Activated CD8-positive, alpha-beta T cell treated with anti-CD3 and anti-CD28 coated beads for 36 hours (primary cell): ENCODE measurements around the gene HMGN4. TPM values are rescaled to one million over a fixed set of nuclear protein-coding genes. Genes with fewer than 3 reads are reported as not detected.

Source experiments
- ATAC-seq: fragments of 200-7000 bp; cut with Tn5 transposase; one replicate; pipeline ENCODE4 v1.10.0; 2021; ENCODE audit warnings: mild to moderate bottlenecking, moderate library complexity
- CTCF ChIA-PET: fragments of 350-600 bp; sonication (Branson Sonifier 250); formaldehyde crosslinking; loops from one replicate; lab custom pipeline; 2021; ENCODE audit warnings: antibody characterized with exemption; lab: Charles Lee
- POLR2A ChIA-PET: fragments of 350-600 bp; sonication (Branson Sonifier 250); formaldehyde crosslinking; loops from one replicate; lab custom pipeline; 2021; ENCODE audit warnings: antibody characterized with exemption; lab: Charles Lee
- DNase-seq: peaks from one replicate; pipeline ENCODE4 v3.0.0-alpha.2; 2020
- H3K27ac Mint-ChIP-seq: one replicate; pipeline ENCODE4 v1.8.0; 2021; ENCODE audit warnings: mild to moderate bottlenecking, mixed read lengths
- H3K27me3 Mint-ChIP-seq: one replicate; pipeline ENCODE4 v1.8.0; 2021; ENCODE audit warnings: mixed read lengths
- H3K36me3 Mint-ChIP-seq: one replicate; pipeline ENCODE4 v1.8.0; 2021; ENCODE audit warnings: low read depth, mixed read lengths
- H3K4me1 Mint-ChIP-seq: one replicate; pipeline ENCODE4 v1.8.0; 2021; ENCODE audit warnings: low read depth, mixed read lengths
- H3K4me3 Mint-ChIP-seq: one replicate; pipeline ENCODE4 v1.8.0; 2021; ENCODE audit warnings: mild to moderate bottlenecking, moderate library complexity, mixed read lengths
- H3K9me3 Mint-ChIP-seq: one replicate; pipeline ENCODE4 v1.8.0; 2021; ENCODE audit warnings: mixed read lengths
- intact Hi-C: fragments of 100-400 bp; cut with micrococcal nuclease; formaldehyde crosslinking; loops from one replicate; pipeline ENCODE4 v1.10.0; 2022
- total RNA-seq, 2 experiments: library from RNA; stranded (reverse); gene quantifications; one replicate each; pipeline ENCODE4 v1.2.3, GENCODE V29; 2021
- TF ChIP-seq, protein P1 (sequence below): fragments of 200-600 bp; IDR thresholded peaks from one replicate; pipeline ENCODE4 v1.8.0; 2022; ENCODE audit warnings: antibody characterized with exemption, mild to moderate bottlenecking

The HMGN4 gene
- total RNA-seq, 2 experiments from 2014 or later = 80.2 to 83.3 TPM

DNA sequence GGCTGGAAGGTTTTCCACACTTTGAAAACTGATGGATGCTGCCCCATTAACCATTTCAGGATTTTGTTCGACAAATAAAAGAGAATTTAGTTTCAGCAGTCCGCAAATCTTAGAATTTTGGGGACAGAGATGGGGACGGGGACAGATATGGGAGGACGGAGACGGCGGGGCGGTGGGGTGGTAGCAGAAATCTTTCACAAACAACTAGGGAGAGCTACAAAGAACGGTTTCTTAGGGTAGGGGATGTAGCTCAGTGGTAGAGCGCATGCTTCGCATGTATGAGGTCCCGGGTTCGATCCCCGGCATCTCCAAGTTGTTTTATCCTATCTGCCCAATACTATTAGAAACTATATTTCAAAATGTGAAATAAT lies 15.1 kb downstream of the HMGN4 start:
- no peak overlapping the region for H3K4me3 Mint-ChIP-seq
- H3K36me3 Mint-ChIP-seq = no peaks in the 10 kb centered on the region
- H3K4me1 Mint-ChIP-seq = peaks cover 20% of the 10 kb centered on the region
- ChIA-PET CTCF (interaction anchor here (0.6 to 5.5 kb wide), 8 partner anchors 12 to 224 kb away, joined by 3 to 22 read pairs (median 7); partner anchors contain the start of genes ABT1 and HMGN4), POLR2A (interaction anchor here (0.5 to 3.2 kb wide), 5 partner anchors 16 to 230 kb away, joined by 3 to 14 read pairs (median 4); partner anchors contain the start of gene HMGN4)
- H3K27ac Mint-ChIP-seq = no peak overlapping the region
- H3K9me3 Mint-ChIP-seq = no peaks in the 10 kb centered on the region
- ATAC-seq (peak; percentile 53), DNase-seq (peak; percentile 87)
- TF ChIP-seq, protein P1, sequence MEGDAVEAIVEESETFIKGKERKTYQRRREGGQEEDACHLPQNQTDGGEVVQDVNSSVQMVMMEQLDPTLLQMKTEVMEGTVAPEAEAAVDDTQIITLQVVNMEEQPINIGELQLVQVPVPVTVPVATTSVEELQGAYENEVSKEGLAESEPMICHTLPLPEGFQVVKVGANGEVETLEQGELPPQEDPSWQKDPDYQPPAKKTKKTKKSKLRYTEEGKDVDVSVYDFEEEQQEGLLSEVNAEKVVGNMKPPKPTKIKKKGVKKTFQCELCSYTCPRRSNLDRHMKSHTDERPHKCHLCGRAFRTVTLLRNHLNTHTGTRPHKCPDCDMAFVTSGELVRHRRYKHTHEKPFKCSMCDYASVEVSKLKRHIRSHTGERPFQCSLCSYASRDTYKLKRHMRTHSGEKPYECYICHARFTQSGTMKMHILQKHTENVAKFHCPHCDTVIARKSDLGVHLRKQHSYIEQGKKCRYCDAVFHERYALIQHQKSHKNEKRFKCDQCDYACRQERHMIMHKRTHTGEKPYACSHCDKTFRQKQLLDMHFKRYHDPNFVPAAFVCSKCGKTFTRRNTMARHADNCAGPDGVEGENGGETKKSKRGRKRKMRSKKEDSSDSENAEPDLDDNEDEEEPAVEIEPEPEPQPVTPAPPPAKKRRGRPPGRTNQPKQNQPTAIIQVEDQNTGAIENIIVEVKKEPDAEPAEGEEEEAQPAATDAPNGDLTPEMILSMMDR = no peak
- intact Hi-C loops = loop anchor here (2.0 to 5.0 kb wide), 3 partner anchors 16 to 241 kb away; no protein-coding TSS in a partner anchor
- no peaks in the 10 kb centered on the region for H3K27me3 Mint-ChIP-seq

DNA sequence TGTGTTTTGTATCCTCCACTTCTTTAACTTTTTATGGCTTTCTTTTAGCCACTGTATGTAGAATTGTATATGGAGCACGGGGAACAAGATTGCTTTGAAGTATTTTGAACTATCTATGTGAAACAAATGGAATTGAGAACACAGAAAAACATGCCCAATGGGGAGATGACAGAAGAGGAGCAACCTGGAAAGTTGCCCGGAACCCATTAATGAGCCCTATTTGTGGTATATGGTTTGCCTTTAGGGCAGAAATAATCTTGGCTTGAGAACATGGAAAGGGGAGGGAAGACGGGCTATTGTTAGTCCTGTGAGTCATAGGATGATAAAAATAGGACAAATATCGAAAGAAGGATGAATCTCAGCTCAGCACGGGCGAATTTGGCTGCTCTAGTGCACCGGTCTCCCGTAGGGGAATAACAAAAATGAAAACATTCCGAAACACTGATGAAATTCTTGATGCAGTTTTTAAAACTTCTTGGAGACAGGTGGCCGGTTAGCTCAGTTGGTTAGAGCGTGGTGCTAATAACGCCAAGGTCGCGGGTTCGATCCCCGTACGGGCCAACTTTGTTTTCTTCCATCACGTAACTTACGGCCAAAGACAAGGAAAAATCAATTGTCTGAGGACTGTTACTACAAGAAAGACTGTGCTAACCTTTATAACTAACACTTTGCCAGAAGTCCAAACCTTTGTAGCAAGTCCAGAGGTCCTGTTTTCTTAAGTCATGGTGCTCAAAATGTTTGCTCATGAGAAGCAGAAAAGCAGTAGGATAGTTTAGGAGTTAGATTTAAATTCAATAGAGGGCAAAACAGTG lies 15.7 kb downstream of the HMGN4 start:
- ATAC-seq = peak; percentile 50
- CTCF ChIA-PET = interaction anchor here (0.6 to 5.5 kb wide), 10 partner anchors 12 to 225 kb away, joined by 3 to 22 read pairs (median 7); partner anchors contain the start of genes ABT1 and HMGN4
- Mint-ChIP-seq H3K4me1 (peaks cover 20% of the 10 kb centered on the region), H3K4me3 (no peak overlapping the region), H3K9me3 (no peaks in the 10 kb centered on the region), H3K27me3 (no peaks in the 10 kb centered on the region), H3K36me3 (no peaks in the 10 kb centered on the region), H3K27ac (no peak overlapping the region)
- POLR2A ChIA-PET = interaction anchor here (0.5 to 3.2 kb wide), 6 partner anchors 16 to 231 kb away, joined by 3 to 14 read pairs (median 4); partner anchors contain the start of gene HMGN4
- TF ChIP-seq, protein P1 = no peak
- peak; percentile 92 for DNase-seq
- intact Hi-C loops = loop anchor here (1.0 to 5.0 kb wide), 4 partner anchors 17 to 242 kb away; no protein-coding TSS in a partner anchor

DNA sequence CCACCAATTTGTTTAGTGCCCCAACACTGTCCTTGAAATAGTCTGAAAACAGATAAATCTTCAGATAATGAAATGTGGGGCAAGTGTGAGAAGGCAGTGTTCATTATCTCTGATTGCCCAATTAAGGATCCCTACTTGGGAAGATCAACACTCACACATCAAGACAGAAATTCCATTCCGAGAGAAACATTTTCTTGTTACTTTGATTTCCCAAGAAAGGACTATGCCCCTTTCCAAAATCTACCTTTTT lies 16.2 kb downstream of the HMGN4 start:
- POLR2A ChIA-PET = interaction anchor here (0.7 to 3.2 kb wide), 4 partner anchors 17 to 231 kb away, joined by 3 to 14 read pairs (median 4); partner anchors contain the start of gene HMGN4
- intact Hi-C loops = loop anchor here (1.0 to 5.0 kb wide), 3 partner anchors 18 to 242 kb away; no protein-coding TSS in a partner anchor
- Mint-ChIP-seq H3K4me1 (peaks cover 20% of the 10 kb centered on the region), H3K36me3 (no peaks in the 10 kb centered on the region), H3K27ac (no peak overlapping the region), H3K27me3 (no peaks in the 10 kb centered on the region), H3K4me3 (no peak overlapping the region), H3K9me3 (no peaks in the 10 kb centered on the region)
- DNase-seq (no peak), ATAC-seq (no peak)
- CTCF ChIA-PET = interaction anchor here (1.2 to 5.5 kb wide), 9 partner anchors 13 to 225 kb away, joined by 3 to 22 read pairs (median 7); partner anchors contain the start of genes ABT1 and HMGN4
- TF ChIP-seq, protein P1 = no peak

DNA sequence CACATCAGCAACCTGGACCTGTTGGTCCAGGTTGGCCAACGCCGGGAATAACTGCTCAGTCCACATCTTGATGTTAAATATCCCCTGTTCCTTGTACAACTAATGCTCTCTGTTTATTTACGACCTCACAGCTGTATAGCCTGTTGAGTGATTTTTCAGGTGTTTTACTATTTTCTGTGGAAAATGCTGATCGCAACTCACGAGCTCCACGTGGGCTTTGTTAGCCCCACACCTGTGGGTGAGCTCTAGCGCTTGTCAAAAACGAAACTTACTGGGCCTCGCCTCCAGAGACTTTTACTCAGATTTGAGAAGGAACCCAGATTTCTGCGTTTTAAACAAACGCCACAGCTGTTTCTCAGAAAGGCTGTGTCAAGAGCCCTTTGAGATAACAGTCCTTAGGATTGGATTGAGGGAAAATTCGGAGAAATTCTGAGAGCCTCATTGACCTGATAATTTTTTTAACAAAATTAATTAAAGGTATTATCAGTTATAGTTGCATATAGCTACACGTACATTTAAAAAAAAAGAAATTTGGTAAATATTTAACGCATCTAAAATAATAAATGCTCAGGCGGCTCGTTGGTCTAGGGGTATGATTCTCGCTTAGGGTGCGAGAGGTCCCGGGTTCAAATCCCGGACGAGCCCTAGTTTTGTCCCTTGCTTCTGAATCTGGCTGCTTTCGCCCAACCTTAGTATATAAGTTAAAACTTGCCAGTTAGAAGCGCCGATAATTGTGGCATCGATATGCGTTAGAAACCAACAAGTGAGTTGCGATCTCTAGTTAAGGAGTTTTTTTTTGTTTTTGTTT lies 16.7 kb downstream of the HMGN4 start:
- ChIA-PET POLR2A (interaction anchor here (0.6 to 3.2 kb wide), 4 partner anchors 14 to 269 kb away, joined by 3 to 14 read pairs (median 5); partner anchors contain the start of gene HMGN4), CTCF (interaction anchor here (0.8 to 5.5 kb wide), 7 partner anchors 17 to 226 kb away, joined by 3 to 22 read pairs (median 5); partner anchors contain the start of gene ABT1)
- TF ChIP-seq, protein P1 = no peak
- ATAC-seq (peak; percentile 28), DNase-seq (peak; percentile 80)
- H3K4me3 Mint-ChIP-seq = no peak overlapping the region
- H3K27ac Mint-ChIP-seq = no peak overlapping the region
- H3K27me3 Mint-ChIP-seq = no peaks in the 10 kb centered on the region
- no peaks in the 10 kb centered on the region for H3K36me3 Mint-ChIP-seq
- peaks cover 18% of the 10 kb centered on the region for H3K4me1 Mint-ChIP-seq
- H3K9me3 Mint-ChIP-seq = no peaks in the 10 kb centered on the region
- intact Hi-C loops = loop anchor here (1.0 to 5.0 kb wide), 3 partner anchors 17 to 243 kb away; no protein-coding TSS in a partner anchor
